ENCODE results near the gene GIT2. TPM values are rescaled to one million over a fixed set of nuclear protein-coding genes. Genes with fewer than 3 reads are reported as not detected.

GIT2 gene
- total and polyA plus RNA-seq, 10 of the 15 experiments (the other 5 are each of a cell fraction or from before 2014, with no cell fraction given): 9.1 to 49.9 (median 43.9) TPM

Other genes with a start within 250 kb of the GIT2 start
- not detected in 2 replicates for gene TRPV4, start 163.0 kb downstream of the GIT2 start, total RNA-seq (2014; rRNA removed)
- not detected in 2 replicates for gene TRPV4, start 163.0 kb downstream of the GIT2 start, total RNA-seq (2014; rRNA removed; fragmentation: Illumina TruSeq; extraction: Trizol)
- 0.08 TPM in 1 of 2 replicates, not detected in the other for gene TRPV4, start 163.0 kb downstream of the GIT2 start, total RNA-seq (2021)
- gene TRPV4, start 163.0 kb downstream of the GIT2 start, polyA plus RNA-seq (2011; rRNA removed): not detected in 2 replicates
- gene TRPV4, start 163.0 kb downstream of the GIT2 start, polyA plus RNA-seq (2014; fragmentation: Illumina TruSeq; extraction: Trizol): not detected in 2 replicates
- gene TRPV4, start 163.0 kb downstream of the GIT2 start, polyA plus RNA-seq (2014; fragmentation: Nextera tagmentation; extraction: Ambion mirVana): not detected
- not detected in 2 replicates for gene TRPV4, start 163.0 kb downstream of the GIT2 start, polyA plus RNA-seq (2014; rRNA removed)
- gene TRPV4, start 163.0 kb downstream of the GIT2 start, polyA plus RNA-seq (2016; fragmentation: Nextera tagmentation; extraction: Ambion mirVana): not detected
- gene GLTP, start 115.8 kb downstream of the GIT2 start, total RNA-seq (2014; rRNA removed): 30.8 and 31.8 TPM in 2 replicates
- 24.8 and 27.6 TPM in 2 replicates for gene GLTP, start 115.8 kb downstream of the GIT2 start, total RNA-seq (2014; rRNA removed; fragmentation: Illumina TruSeq; extraction: Trizol)
- gene GLTP, start 115.8 kb downstream of the GIT2 start, total RNA-seq (2021): 21.9 and 23.9 TPM in 2 replicates
- 16.4 and 16.8 TPM in 2 replicates for gene GLTP, start 115.8 kb downstream of the GIT2 start, polyA plus RNA-seq (2011; rRNA removed)
- 22.3 and 26.6 TPM in 2 replicates for gene GLTP, start 115.8 kb downstream of the GIT2 start, polyA plus RNA-seq (2014; fragmentation: Illumina TruSeq; extraction: Trizol)
- 10 to 100 TPM; 19.8 to 20.3 TPM for gene GLTP, start 115.8 kb downstream of the GIT2 start, polyA plus RNA-seq (2014; fragmentation: Nextera tagmentation; extraction: Ambion mirVana)
- gene GLTP, start 115.8 kb downstream of the GIT2 start, polyA plus RNA-seq (2014; rRNA removed): 23.1 and 23.9 TPM in 2 replicates
- gene GLTP, start 115.8 kb downstream of the GIT2 start, polyA plus RNA-seq (2016; fragmentation: Nextera tagmentation; extraction: Ambion mirVana): 10 to 100 TPM; 37.3 to 44.0 TPM
- gene TCHP, start 96.1 kb downstream of the GIT2 start, total RNA-seq (2014; rRNA removed): 14.6 and 15.2 TPM in 2 replicates
- 11.6 and 13.2 TPM in 2 replicates for gene TCHP, start 96.1 kb downstream of the GIT2 start, total RNA-seq (2014; rRNA removed; fragmentation: Illumina TruSeq; extraction: Trizol)
- gene TCHP, start 96.1 kb downstream of the GIT2 start, total RNA-seq (2021): 15.0 and 15.2 TPM in 2 replicates
- 9.6 and 10.1 TPM in 2 replicates for gene TCHP, start 96.1 kb downstream of the GIT2 start, polyA plus RNA-seq (2011; rRNA removed)
- gene TCHP, start 96.1 kb downstream of the GIT2 start, polyA plus RNA-seq (2014; fragmentation: Illumina TruSeq; extraction: Trizol): 14.8 and 15.1 TPM in 2 replicates
- gene TCHP, start 96.1 kb downstream of the GIT2 start, polyA plus RNA-seq (2014; fragmentation: Nextera tagmentation; extraction: Ambion mirVana): 1 to 10 TPM; 4.8 to 5.8 TPM
- gene TCHP, start 96.1 kb downstream of the GIT2 start, polyA plus RNA-seq (2014; rRNA removed): 18.6 and 19.4 TPM in 2 replicates
- 10 to 100 TPM; 16.8 to 18.4 TPM for gene TCHP, start 96.1 kb downstream of the GIT2 start, polyA plus RNA-seq (2016; fragmentation: Nextera tagmentation; extraction: Ambion mirVana)
- 90.1 and 93.4 TPM in 2 replicates for gene ANKRD13A, start 3.1 kb upstream of the GIT2 start, total RNA-seq (2014; rRNA removed)
- gene ANKRD13A, start 3.1 kb upstream of the GIT2 start, total RNA-seq (2014; rRNA removed; fragmentation: Illumina TruSeq; extraction: Trizol): 76.9 and 85.2 TPM in 2 replicates
- 78.8 and 81.4 TPM in 2 replicates for gene ANKRD13A, start 3.1 kb upstream of the GIT2 start, total RNA-seq (2021)
- gene ANKRD13A, start 3.1 kb upstream of the GIT2 start, polyA plus RNA-seq (2011; rRNA removed): 82.8 and 110 TPM in 2 replicates
- 76.2 and 106 TPM in 2 replicates for gene ANKRD13A, start 3.1 kb upstream of the GIT2 start, polyA plus RNA-seq (2014; fragmentation: Illumina TruSeq; extraction: Trizol)
- 10 to 100 TPM; 10.2 to 18.2 TPM for gene ANKRD13A, start 3.1 kb upstream of the GIT2 start, polyA plus RNA-seq (2014; fragmentation: Nextera tagmentation; extraction: Ambion mirVana)
- gene ANKRD13A, start 3.1 kb upstream of the GIT2 start, polyA plus RNA-seq (2014; rRNA removed): 75.2 and 89.1 TPM in 2 replicates
- gene ANKRD13A, start 3.1 kb upstream of the GIT2 start, polyA plus RNA-seq (2016; fragmentation: Nextera tagmentation; extraction: Ambion mirVana): 10 to 100 TPM; 38.5 to 40.3 TPM
- 10.1 and 12.2 TPM in 2 replicates for gene C12orf76, start 52.2 kb upstream of the GIT2 start, total RNA-seq (2014; rRNA removed)
- 7.9 and 9.1 TPM in 2 replicates for gene C12orf76, start 52.2 kb upstream of the GIT2 start, total RNA-seq (2014; rRNA removed; fragmentation: Illumina TruSeq; extraction: Trizol)
- gene C12orf76, start 52.2 kb upstream of the GIT2 start, total RNA-seq (2021): 9.3 and 11.1 TPM in 2 replicates
- 20.4 and 27.4 TPM in 2 replicates for gene C12orf76, start 52.2 kb upstream of the GIT2 start, polyA plus RNA-seq (2011; rRNA removed)
- gene C12orf76, start 52.2 kb upstream of the GIT2 start, polyA plus RNA-seq (2014; fragmentation: Illumina TruSeq; extraction: Trizol): 8.8 and 14.0 TPM in 2 replicates
- gene C12orf76, start 52.2 kb upstream of the GIT2 start, polyA plus RNA-seq (2014; fragmentation: Nextera tagmentation; extraction: Ambion mirVana): 1 to 10 TPM; 3.6 to 4.6 TPM
- 12.1 and 13.7 TPM in 2 replicates for gene C12orf76, start 52.2 kb upstream of the GIT2 start, polyA plus RNA-seq (2014; rRNA removed)
- gene C12orf76, start 52.2 kb upstream of the GIT2 start, polyA plus RNA-seq (2016; fragmentation: Nextera tagmentation; extraction: Ambion mirVana): 10 to 100 TPM; 13.7 to 13.8 TPM
- 4.1 and 4.2 TPM in 2 replicates for gene IFT81, start 128.0 kb upstream of the GIT2 start, total RNA-seq (2014; rRNA removed)
- 7.4 and 8.6 TPM in 2 replicates for gene IFT81, start 128.0 kb upstream of the GIT2 start, total RNA-seq (2014; rRNA removed; fragmentation: Illumina TruSeq; extraction: Trizol)
- 5.5 and 6.1 TPM in 2 replicates for gene IFT81, start 128.0 kb upstream of the GIT2 start, total RNA-seq (2021)
- 5.3 and 12.0 TPM in 2 replicates for gene IFT81, start 128.0 kb upstream of the GIT2 start, polyA plus RNA-seq (2011; rRNA removed)
- gene IFT81, start 128.0 kb upstream of the GIT2 start, polyA plus RNA-seq (2014; fragmentation: Illumina TruSeq; extraction: Trizol): 8.2 and 10.4 TPM in 2 replicates
- gene IFT81, start 128.0 kb upstream of the GIT2 start, polyA plus RNA-seq (2014; fragmentation: Nextera tagmentation; extraction: Ambion mirVana): 1 to 10 TPM; 5.3 to 5.8 TPM
- gene IFT81, start 128.0 kb upstream of the GIT2 start, polyA plus RNA-seq (2014; rRNA removed): 4.3 and 5.4 TPM in 2 replicates
- gene IFT81, start 128.0 kb upstream of the GIT2 start, polyA plus RNA-seq (2016; fragmentation: Nextera tagmentation; extraction: Ambion mirVana): 1 to 10 TPM; 9.4 to 9.9 TPM